ENCODE data around the gene PDZRN4.

The PDZRN4 gene

GRCh38 chr12:41364211-41364610 lies 176.1 kb downstream of the PDZRN4 start:
- H3K27me3 ChIP-seq (ENCODE audit: low read length), result no peaks in the 10 kb centered on the region
- no peaks in the 10 kb centered on the region for H3K79me2 ChIP-seq (ENCODE audit: insufficient read depth, low read length)
- no peaks in the 10 kb centered on the region for H3K36me3 ChIP-seq (ENCODE audit: low read length)
- H3K9me3 ChIP-seq (ENCODE audit: insufficient read depth, low read length), result no peaks in the 10 kb centered on the region
- no peak overlapping the region for H2AFZ ChIP-seq (ENCODE audit: low read depth, low read length, severe bottlenecking)
- no peaks in the 10 kb centered on the region for H3F3A ChIP-seq (ENCODE audit: insufficient read depth)
- H3K9ac ChIP-seq (ENCODE audit: low read length), result no peak overlapping the region
- no peak overlapping the region for H3K27ac ChIP-seq (ENCODE audit: low read depth, low read length)
- H3K4me2 ChIP-seq (ENCODE audit: low read depth, low read length, poor library complexity, severe bottlenecking), result no peak overlapping the region
- H4K20me1 ChIP-seq (ENCODE audit: low read depth, low read length), result no peaks in the 10 kb centered on the region
- no peak for TF ChIP-seq CTCF (IDR thresholded peaks at IDR 0.05; ENCODE audit: insufficient read depth, low read length, poor library complexity, severe bottlenecking)
- TF ChIP-seq EZH2phosphoT487 (conservative IDR thresholded peaks at IDR 0.05; ENCODE audit: low read length), result no peak
- H3K4me3 ChIP-seq (ENCODE audit: insufficient read depth, low read length, poor library complexity, severe bottlenecking), result no peak overlapping the region
- no peaks in the 10 kb centered on the region for H3K9me2 ChIP-seq (replicated peaks; ENCODE audit: insufficient read depth, low read length)

- no peak overlapping the region for H3K9ac ChIP-seq (ENCODE audit: low read length)
- no peaks in the 10 kb centered on the region for H3K79me2 ChIP-seq (ENCODE audit: insufficient read depth, low read length)
- no peak overlapping the region for H3K4me3 ChIP-seq (ENCODE audit: insufficient read depth, low read length, poor library complexity, severe bottlenecking)
- no peaks in the 10 kb centered on the region for H3K27me3 ChIP-seq (ENCODE audit: low read length)
- H3K9me2 ChIP-seq (replicated peaks; ENCODE audit: insufficient read depth, low read length), result no peaks in the 10 kb centered on the region
- no peaks in the 10 kb centered on the region for H4K20me1 ChIP-seq (ENCODE audit: low read depth, low read length)
- H3K4me2 ChIP-seq (ENCODE audit: low read depth, low read length, poor library complexity, severe bottlenecking), result no peak overlapping the region
- no peaks in the 10 kb centered on the region for H3K36me3 ChIP-seq (ENCODE audit: low read length)
- TF ChIP-seq EZH2phosphoT487 (conservative IDR thresholded peaks at IDR 0.05; ENCODE audit: low read length), result no peak
- no peak for TF ChIP-seq CTCF (IDR thresholded peaks at IDR 0.05; ENCODE audit: insufficient read depth, low read length, poor library complexity, severe bottlenecking)
- H3K27ac ChIP-seq (ENCODE audit: low read depth, low read length), result no peak overlapping the region
- no peak overlapping the region for H2AFZ ChIP-seq (ENCODE audit: low read depth, low read length, severe bottlenecking)
- no peaks in the 10 kb centered on the region for H3K9me3 ChIP-seq (ENCODE audit: insufficient read depth, low read length)
- H3F3A ChIP-seq (ENCODE audit: insufficient read depth), result no peaks in the 10 kb centered on the region
Measured at GRCh38 chr12:41365653-41366171, 177.6 kb downstream of the PDZRN4 start.

- H3K36me3 ChIP-seq (ENCODE audit: low read length), result no peaks in the 10 kb centered on the region
- no peaks in the 10 kb centered on the region for H3K9me2 ChIP-seq (replicated peaks; ENCODE audit: insufficient read depth, low read length)
- H3K27ac ChIP-seq (ENCODE audit: low read depth, low read length), result no peak overlapping the region
- H3K4me3 ChIP-seq (ENCODE audit: insufficient read depth, low read length, poor library complexity, severe bottlenecking), result no peak overlapping the region
- H3F3A ChIP-seq (ENCODE audit: insufficient read depth), result no peaks in the 10 kb centered on the region
- H3K9ac ChIP-seq (ENCODE audit: low read length), result no peak overlapping the region
- no peak overlapping the region for H3K4me2 ChIP-seq (ENCODE audit: low read depth, low read length, poor library complexity, severe bottlenecking)
- no peaks in the 10 kb centered on the region for H3K79me2 ChIP-seq (ENCODE audit: insufficient read depth, low read length)
- TF ChIP-seq EZH2phosphoT487 (conservative IDR thresholded peaks at IDR 0.05; ENCODE audit: low read length), result no peak
- no peaks in the 10 kb centered on the region for H3K27me3 ChIP-seq (ENCODE audit: low read length)
- H4K20me1 ChIP-seq (ENCODE audit: low read depth, low read length), result no peaks in the 10 kb centered on the region
- H3K9me3 ChIP-seq (ENCODE audit: insufficient read depth, low read length), result no peaks in the 10 kb centered on the region
- H2AFZ ChIP-seq (ENCODE audit: low read depth, low read length, severe bottlenecking), result no peak overlapping the region
Measured at GRCh38 chr12:41367726-41368405, 179.7 kb downstream of the PDZRN4 start.

- H3K27ac ChIP-seq (ENCODE audit: low read depth, low read length), result no peak overlapping the region
- H4K20me1 ChIP-seq (ENCODE audit: low read depth, low read length), result no peaks in the 10 kb centered on the region
- H2AFZ ChIP-seq (ENCODE audit: low read depth, low read length, severe bottlenecking), result no peak overlapping the region
- no peaks in the 10 kb centered on the region for H3K9me2 ChIP-seq (replicated peaks; ENCODE audit: insufficient read depth, low read length)
- H3F3A ChIP-seq (ENCODE audit: insufficient read depth), result no peaks in the 10 kb centered on the region
- H3K27me3 ChIP-seq (ENCODE audit: low read length), result no peaks in the 10 kb centered on the region
- no peak overlapping the region for H3K9ac ChIP-seq (ENCODE audit: low read length)
- H3K36me3 ChIP-seq (ENCODE audit: low read length), result no peaks in the 10 kb centered on the region
- H3K4me3 ChIP-seq (ENCODE audit: insufficient read depth, low read length, poor library complexity, severe bottlenecking), result no peak overlapping the region
- H3K4me2 ChIP-seq (ENCODE audit: low read depth, low read length, poor library complexity, severe bottlenecking), result no peak overlapping the region
- H3K9me3 ChIP-seq (ENCODE audit: insufficient read depth, low read length), result no peaks in the 10 kb centered on the region
- no peaks in the 10 kb centered on the region for H3K79me2 ChIP-seq (ENCODE audit: insufficient read depth, low read length)
- TF ChIP-seq CTCF (IDR thresholded peaks at IDR 0.05; ENCODE audit: insufficient read depth, low read length, poor library complexity, severe bottlenecking) (no peak), EZH2phosphoT487 (conservative IDR thresholded peaks at IDR 0.05; ENCODE audit: low read length) (no peak)
Measured at GRCh38 chr12:41380878-41381277, 192.8 kb downstream of the PDZRN4 start.
